ENCODE measurements around the gene DNAJC18.

The DNAJC18 gene

GRCh38 chr5:139386050-139386438, 53.3 kb downstream of the DNAJC18 start:
- no peak for DNase-seq

- DNase-seq, result no peak
These were observed 54.0 kb downstream of the DNAJC18 start for GRCh38 chr5:139385061-139386049.

- DNase-seq, result no peak
These were observed 54.7 kb downstream of the DNAJC18 start for GRCh38 chr5:139384591-139385051.

- DNase-seq, result no peak
These were observed 55.2 kb downstream of the DNAJC18 start for GRCh38 chr5:139383993-139384590.

GRCh38 chr5:139383275-139383992, 55.9 kb downstream of the DNAJC18 start, which contains the start of gene SLC23A1:
SLC23A1 (minus strand) TSS chr5:139383297; CDS start chr5:139383253, 44 bp downstream.
- no peak for DNase-seq

- DNase-seq, result no peak
These were observed 56.5 kb downstream of the DNAJC18 start for GRCh38 chr5:139382807-139383206.

- DNase-seq, result no peak
These were observed 57.2 kb downstream of the DNAJC18 start for GRCh38 chr5:139381837-139382761.

GRCh38 chr5:139379626-139380449, 59.5 kb downstream of the DNAJC18 start:
- no peak for DNase-seq

- no peak for DNase-seq
These were observed 60.4 kb downstream of the DNAJC18 start for GRCh38 chr5:139378941-139379361.

GRCh38 chr5:139378101-139378825, 61.1 kb downstream of the DNAJC18 start:
- no peak for DNase-seq

- no peak for DNase-seq
These were observed 62.1 kb downstream of the DNAJC18 start for GRCh38 chr5:139377226-139377625.

- DNase-seq, result no peak
These were observed 63.0 kb downstream of the DNAJC18 start for GRCh38 chr5:139376364-139376763.

- no peak for DNase-seq
These were observed 64.4 kb downstream of the DNAJC18 start for GRCh38 chr5:139374909-139375308.

GRCh38 chr5:139371482-139372435, 67.6 kb downstream of the DNAJC18 start:
- peak; percentile 44 for DNase-seq

- DNase-seq, result no peak
These were observed 70.1 kb downstream of the DNAJC18 start for GRCh38 chr5:139369181-139369580.

- DNase-seq, result no peak
These were observed 70.7 kb downstream of the DNAJC18 start for GRCh38 chr5:139368613-139369012.

- DNase-seq, result no peak
These were observed 74.9 kb downstream of the DNAJC18 start for GRCh38 chr5:139364466-139364865.

- DNase-seq, result no peak
These were observed 75.4 kb downstream of the DNAJC18 start for GRCh38 chr5:139363937-139364336.

GRCh38 chr5:139361835-139362429, 77.4 kb downstream of the DNAJC18 start:
- no peak for DNase-seq

Data from NCI-H226 (cell line).